AG20443 (cell line): Measurements from ENCODE around the gene OR52B4.
"Not testable (repeated sequence)": the region's sequence is repeated elsewhere in the genome, so short reads cannot be mapped to it uniquely, and the experiment has no call there.

Source experiments
- DNase-seq: peaks from one replicate; pipeline ENCODE4 v3.0.0; 2012; ENCODE audit warnings: low spot score, mixed read lengths

OR52B4 gene

GRCh38 chr11:4368286-4368685 is at the start of gene OR52B4:
TSS of gene OR52B4 (minus strand) at chr11:4368386. CDS start at chr11:4368295, 91 bp downstream.
- no peak for DNase-seq

GRCh38 chr11:4416816-4417215 is 48.6 kb upstream of the OR52B4 start:
- DNase-seq, result no peak

- no peak for DNase-seq
Measured at GRCh38 chr11:4416306-4416705, 48.1 kb upstream of the OR52B4 start.

GRCh38 chr11:4406206-4406605 is 38.0 kb upstream of the OR52B4 start:
- DNase-seq, result not testable (repeated sequence)

GRCh38 chr11:4393858-4394223 is 25.7 kb upstream of the OR52B4 start:
- no peak for DNase-seq

GRCh38 chr11:4393209-4393857 is 25.1 kb upstream of the OR52B4 start, which contains the start of gene TRIM21:
TSS of gene TRIM21 (minus strand) at chr11:4393702. CDS start at chr11:4390409, 3,293 bp downstream.
- peak; percentile 91 for DNase-seq

GRCh38 chr11:4388221-4388620 is 20.0 kb upstream of the OR52B4 start:
- DNase-seq, result no peak

- DNase-seq, result no peak
Measured at GRCh38 chr11:4385978-4386740, 18.0 kb upstream of the OR52B4 start.

GRCh38 chr11:4381901-4382300 is 13.7 kb upstream of the OR52B4 start:
- DNase-seq, result no peak

GRCh38 chr11:4375431-4376140 is 7.4 kb upstream of the OR52B4 start:
- no peak for DNase-seq

GRCh38 chr11:4370166-4370565 is 2.0 kb upstream of the OR52B4 start:
- DNase-seq, result no peak

GRCh38 chr11:4348142-4348541 is 20.0 kb downstream of the OR52B4 start:
- not testable (repeated sequence) for DNase-seq

GRCh38 chr11:4345366-4345765 is 22.8 kb downstream of the OR52B4 start:
- DNase-seq, result not testable (repeated sequence)

GRCh38 chr11:4334356-4334755 is 33.8 kb downstream of the OR52B4 start:
- not testable (repeated sequence) for DNase-seq
